ENCODE measurements around the gene NEO1.

NEO1 gene

GRCh38 chr15:73056460-73056859 lies 4.2 kb downstream of the NEO1 start:
- H3K9ac ChIP-seq (ENCODE audit: low read length), result no peak overlapping the region
- H3K27ac ChIP-seq (ENCODE audit: low read length), result no peak overlapping the region
- H3K4me1 ChIP-seq (ENCODE audit: control insufficient read depth, low read depth, low read length), result peaks cover 4% of the 10 kb centered on the region
- H3K4me3 ChIP-seq (ENCODE audit: low read length), result no peak overlapping the region
- no peaks in the 10 kb centered on the region for H3K27me3 ChIP-seq (ENCODE audit: control insufficient read depth, insufficient read depth, low read length)
- no peaks in the 10 kb centered on the region for H3K36me3 ChIP-seq (ENCODE audit: control insufficient read depth, low read depth, low read length)
- no peaks in the 10 kb centered on the region for H3K9me3 ChIP-seq (ENCODE audit: control insufficient read depth, low read depth, low read length)

- H3K36me3 ChIP-seq (ENCODE audit: control insufficient read depth, low read depth, low read length), result no peaks in the 10 kb centered on the region
- peaks cover 4% of the 10 kb centered on the region for H3K4me1 ChIP-seq (ENCODE audit: control insufficient read depth, low read depth, low read length)
- H3K27me3 ChIP-seq (ENCODE audit: control insufficient read depth, insufficient read depth, low read length), result no peaks in the 10 kb centered on the region
- no peak overlapping the region for H3K4me3 ChIP-seq (ENCODE audit: low read length)
- H3K9ac ChIP-seq (ENCODE audit: low read length), result no peak overlapping the region
- no peaks in the 10 kb centered on the region for H3K9me3 ChIP-seq (ENCODE audit: control insufficient read depth, low read depth, low read length)
- H3K27ac ChIP-seq (ENCODE audit: low read length), result no peak overlapping the region
These were observed 6.2 kb downstream of the NEO1 start for GRCh38 chr15:73058437-73058836.

GRCh38 chr15:73065114-73065513 lies 12.9 kb downstream of the NEO1 start:
- no peak overlapping the region for H3K9ac ChIP-seq (ENCODE audit: low read length)
- no peak overlapping the region for H3K27ac ChIP-seq (ENCODE audit: low read length)

DNA sequence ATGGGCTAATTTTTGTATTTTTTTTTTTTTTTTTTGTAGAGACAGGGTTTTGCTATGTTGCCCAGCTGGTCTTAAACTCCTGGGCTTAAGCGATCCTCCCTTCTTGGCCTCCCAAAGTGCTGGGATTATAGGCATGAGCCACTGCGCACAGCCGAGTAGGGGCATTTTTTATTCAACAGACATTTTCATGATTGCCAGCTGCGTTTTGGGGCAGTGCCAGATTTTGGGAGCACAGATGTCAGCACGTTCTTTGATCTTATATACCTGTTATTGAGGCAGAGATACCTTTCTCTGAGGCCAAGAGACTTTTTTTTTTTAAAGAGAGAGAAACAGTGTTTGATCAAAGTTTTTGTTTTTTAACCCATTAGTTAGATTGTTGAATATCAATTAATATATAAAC lies 16.8 kb downstream of the NEO1 start:
- Histone ChIP-seq H3K9me3 (ENCODE audit: control insufficient read depth, low read depth, low read length) (no peaks in the 10 kb centered on the region), H3K4me3 (ENCODE audit: low read length) (no peak overlapping the region), H3K4me1 (ENCODE audit: control insufficient read depth, low read depth, low read length) (no peaks in the 10 kb centered on the region), H3K9ac (ENCODE audit: low read length) (no peak overlapping the region), H3K27me3 (ENCODE audit: control insufficient read depth, insufficient read depth, low read length) (no peaks in the 10 kb centered on the region), H3K36me3 (ENCODE audit: control insufficient read depth, low read depth, low read length) (no peaks in the 10 kb centered on the region), H3K27ac (ENCODE audit: low read length) (no peak overlapping the region)

More at GRCh38 chr15:73065114-73065513, 12.9 kb downstream of the NEO1 start:
- H3K27me3 ChIP-seq (ENCODE audit: control insufficient read depth, insufficient read depth, low read length), result no peaks in the 10 kb centered on the region
- H3K4me3 ChIP-seq (ENCODE audit: low read length), result no peak overlapping the region
- no peaks in the 10 kb centered on the region for H3K9me3 ChIP-seq (ENCODE audit: control insufficient read depth, low read depth, low read length)
- H3K36me3 ChIP-seq (ENCODE audit: control insufficient read depth, low read depth, low read length), result no peaks in the 10 kb centered on the region
- no peaks in the 10 kb centered on the region for H3K4me1 ChIP-seq (ENCODE audit: control insufficient read depth, low read depth, low read length)

DNA sequence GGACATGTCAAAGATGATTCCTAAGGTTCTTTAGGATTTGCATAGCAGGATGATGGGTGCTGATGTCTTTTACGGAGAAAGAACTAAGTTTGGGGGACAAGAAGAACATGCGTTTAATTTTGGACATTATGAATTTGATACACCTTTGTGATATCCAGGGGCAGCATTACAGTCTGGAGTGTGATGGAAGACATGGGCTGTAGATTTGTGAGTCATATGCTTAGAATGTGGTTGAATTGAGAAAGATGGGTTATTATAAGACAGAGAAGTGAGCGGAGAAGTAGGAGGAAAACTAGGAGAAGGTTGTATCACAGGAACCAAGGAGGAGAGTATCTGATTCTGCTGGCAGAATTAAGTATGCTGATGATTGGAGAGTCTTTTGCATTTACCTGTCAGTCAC lies 20.6 kb downstream of the NEO1 start:
- Histone ChIP-seq H3K4me3 (ENCODE audit: low read length) (no peak overlapping the region), H3K27ac (ENCODE audit: low read length) (no peak overlapping the region), H3K4me1 (ENCODE audit: control insufficient read depth, low read depth, low read length) (no peaks in the 10 kb centered on the region), H3K36me3 (ENCODE audit: control insufficient read depth, low read depth, low read length) (no peaks in the 10 kb centered on the region), H3K27me3 (ENCODE audit: control insufficient read depth, insufficient read depth, low read length) (no peaks in the 10 kb centered on the region), H3K9me3 (ENCODE audit: control insufficient read depth, low read depth, low read length) (no peaks in the 10 kb centered on the region), H3K9ac (ENCODE audit: low read length) (no peak overlapping the region)

DNA sequence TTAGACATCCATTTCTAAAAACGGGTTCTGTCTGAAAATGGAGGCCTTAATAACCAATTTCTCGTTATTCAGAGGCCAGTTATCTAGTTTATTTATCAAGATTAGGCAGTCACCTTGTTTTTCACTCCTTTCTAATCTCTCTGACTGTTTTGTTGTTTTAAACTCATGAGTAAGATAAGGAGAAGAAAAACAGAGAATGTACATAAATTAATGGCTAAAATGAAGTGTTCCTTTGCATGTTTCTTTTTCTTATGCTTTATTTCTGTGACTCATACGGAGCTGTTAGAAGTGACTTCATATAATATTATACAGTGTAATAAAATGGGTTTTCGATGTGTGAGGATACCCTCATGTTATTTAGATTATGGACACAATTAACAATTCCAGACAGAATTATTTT lies 22.0 kb downstream of the NEO1 start:
- Histone ChIP-seq H3K27ac (ENCODE audit: low read length) (no peak overlapping the region), H3K9me3 (ENCODE audit: control insufficient read depth, low read depth, low read length) (no peaks in the 10 kb centered on the region), H3K4me1 (ENCODE audit: control insufficient read depth, low read depth, low read length) (peaks cover 10% of the 10 kb centered on the region), H3K9ac (ENCODE audit: low read length) (no peak overlapping the region), H3K4me3 (ENCODE audit: low read length) (no peak overlapping the region), H3K27me3 (ENCODE audit: control insufficient read depth, insufficient read depth, low read length) (no peaks in the 10 kb centered on the region), H3K36me3 (ENCODE audit: control insufficient read depth, low read depth, low read length) (no peaks in the 10 kb centered on the region)

- Histone ChIP-seq H3K4me3 (ENCODE audit: low read length) (no peak overlapping the region), H3K4me1 (ENCODE audit: control insufficient read depth, low read depth, low read length) (peaks cover 10% of the 10 kb centered on the region), H3K9me3 (ENCODE audit: control insufficient read depth, low read depth, low read length) (no peaks in the 10 kb centered on the region), H3K27me3 (ENCODE audit: control insufficient read depth, insufficient read depth, low read length) (no peaks in the 10 kb centered on the region), H3K36me3 (ENCODE audit: control insufficient read depth, low read depth, low read length) (no peaks in the 10 kb centered on the region), H3K9ac (ENCODE audit: low read length) (no peak overlapping the region), H3K27ac (ENCODE audit: low read length) (no peak overlapping the region)
These were observed 23.0 kb downstream of the NEO1 start for GRCh38 chr15:73075160-73075859.

DNA sequence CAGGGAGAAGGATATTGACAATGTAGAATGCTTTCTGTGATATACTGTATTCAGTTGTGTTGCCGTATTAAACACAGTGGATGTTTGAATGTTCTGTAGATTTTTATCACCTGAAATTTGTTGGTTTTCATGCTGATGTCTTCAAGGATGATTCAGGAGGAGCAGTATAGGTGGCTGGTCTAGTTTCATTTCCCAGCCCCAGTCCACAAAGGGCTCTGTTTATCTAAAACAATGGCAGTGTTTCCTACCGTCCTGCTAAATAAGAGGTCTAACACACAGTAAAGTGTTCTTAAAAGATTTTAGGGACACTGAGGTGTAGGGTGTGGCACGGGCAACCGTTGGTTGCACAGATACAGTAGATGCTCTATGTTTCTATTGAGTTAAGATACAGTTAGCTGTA lies 26.0 kb downstream of the NEO1 start:
- no peaks in the 10 kb centered on the region for H3K36me3 ChIP-seq (ENCODE audit: control insufficient read depth, low read depth, low read length)
- no peaks in the 10 kb centered on the region for H3K27me3 ChIP-seq (ENCODE audit: control insufficient read depth, insufficient read depth, low read length)
- no peaks in the 10 kb centered on the region for H3K9me3 ChIP-seq (ENCODE audit: control insufficient read depth, low read depth, low read length)
- H3K4me3 ChIP-seq (ENCODE audit: low read length), result no peak overlapping the region
- no peak overlapping the region for H3K9ac ChIP-seq (ENCODE audit: low read length)
- peaks cover 13% of the 10 kb centered on the region for H3K4me1 ChIP-seq (ENCODE audit: control insufficient read depth, low read depth, low read length)
- H3K27ac ChIP-seq (ENCODE audit: low read length), result no peak overlapping the region

DNA sequence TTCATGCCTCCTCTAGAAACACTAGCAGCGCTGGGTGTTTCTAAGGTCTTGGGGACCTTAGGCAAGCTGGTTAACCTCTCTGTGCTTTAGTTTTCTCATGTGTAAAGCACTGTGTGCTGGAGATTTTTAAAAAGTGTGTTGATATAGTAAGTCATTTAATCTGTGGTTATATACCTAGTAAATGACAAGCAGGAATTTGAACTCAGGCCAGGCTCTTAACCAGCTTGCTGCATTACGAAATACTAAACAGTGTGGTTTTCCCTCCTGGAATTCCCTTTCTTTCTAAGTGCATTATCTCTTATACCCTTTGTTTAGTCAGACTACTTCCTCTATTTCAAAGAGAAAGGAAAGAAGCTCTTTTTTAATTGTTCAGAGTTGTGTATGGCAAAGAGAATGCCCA lies 26.5 kb downstream of the NEO1 start:
- Histone ChIP-seq H3K27ac (ENCODE audit: low read length) (no peak overlapping the region), H3K4me1 (ENCODE audit: control insufficient read depth, low read depth, low read length) (peaks cover 13% of the 10 kb centered on the region), H3K36me3 (ENCODE audit: control insufficient read depth, low read depth, low read length) (no peaks in the 10 kb centered on the region), H3K9ac (ENCODE audit: low read length) (no peak overlapping the region), H3K9me3 (ENCODE audit: control insufficient read depth, low read depth, low read length) (no peaks in the 10 kb centered on the region), H3K4me3 (ENCODE audit: low read length) (no peak overlapping the region), H3K27me3 (ENCODE audit: control insufficient read depth, insufficient read depth, low read length) (no peaks in the 10 kb centered on the region)

GRCh38 chr15:73079565-73079964 lies 27.3 kb downstream of the NEO1 start:
- Histone ChIP-seq H3K9me3 (ENCODE audit: control insufficient read depth, low read depth, low read length) (no peaks in the 10 kb centered on the region), H3K4me1 (ENCODE audit: control insufficient read depth, low read depth, low read length) (peaks cover 13% of the 10 kb centered on the region), H3K4me3 (ENCODE audit: low read length) (no peak overlapping the region), H3K27ac (ENCODE audit: low read length) (no peak overlapping the region), H3K27me3 (ENCODE audit: control insufficient read depth, insufficient read depth, low read length) (no peaks in the 10 kb centered on the region), H3K36me3 (ENCODE audit: control insufficient read depth, low read depth, low read length) (no peaks in the 10 kb centered on the region), H3K9ac (ENCODE audit: low read length) (no peak overlapping the region)

- no peaks in the 10 kb centered on the region for H3K36me3 ChIP-seq (ENCODE audit: control insufficient read depth, low read depth, low read length)
- no peak overlapping the region for H3K9ac ChIP-seq (ENCODE audit: low read length)
- H3K27me3 ChIP-seq (ENCODE audit: control insufficient read depth, insufficient read depth, low read length), result no peaks in the 10 kb centered on the region
- H3K4me1 ChIP-seq (ENCODE audit: control insufficient read depth, low read depth, low read length), result peaks cover 13% of the 10 kb centered on the region
- H3K4me3 ChIP-seq (ENCODE audit: low read length), result no peak overlapping the region
- no peaks in the 10 kb centered on the region for H3K9me3 ChIP-seq (ENCODE audit: control insufficient read depth, low read depth, low read length)
- H3K27ac ChIP-seq (ENCODE audit: low read length), result no peak overlapping the region
These were observed 29.2 kb downstream of the NEO1 start for GRCh38 chr15:73081321-73081958.

DNA sequence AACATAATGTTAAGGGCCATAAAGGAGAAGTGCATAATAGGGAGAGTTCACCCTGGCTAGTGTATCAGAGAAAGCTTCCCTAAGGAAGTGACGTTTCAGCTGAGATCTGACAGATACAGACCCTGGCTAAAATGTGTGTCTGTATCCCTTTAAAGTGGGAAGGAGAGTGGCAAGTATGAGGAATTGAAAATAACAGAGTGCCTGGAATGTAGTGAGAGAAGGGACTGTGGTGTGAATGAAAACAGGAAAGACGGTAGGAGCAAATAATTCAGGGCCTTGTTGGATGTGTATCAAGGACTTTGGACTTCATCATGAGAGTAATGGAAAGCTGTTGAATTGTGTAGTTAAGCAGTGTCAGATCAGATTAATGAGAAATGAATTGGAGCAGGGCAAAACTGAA lies 30.5 kb downstream of the NEO1 start:
- Histone ChIP-seq H3K36me3 (ENCODE audit: control insufficient read depth, low read depth, low read length) (no peaks in the 10 kb centered on the region), H3K9ac (ENCODE audit: low read length) (no peak overlapping the region), H3K27ac (ENCODE audit: low read length) (no peak overlapping the region), H3K9me3 (ENCODE audit: control insufficient read depth, low read depth, low read length) (no peaks in the 10 kb centered on the region), H3K4me1 (ENCODE audit: control insufficient read depth, low read depth, low read length) (peaks cover 13% of the 10 kb centered on the region), H3K4me3 (ENCODE audit: low read length) (no peak overlapping the region), H3K27me3 (ENCODE audit: control insufficient read depth, insufficient read depth, low read length) (no peaks in the 10 kb centered on the region)
